ENCODE results near the gene LY86.

- TF ChIP-seq CTCF (IDR thresholded peaks at IDR 0.05) (no peak), POLR2A (IDR thresholded peaks at IDR 0.05) (no peak)
Measured at GRCh38 chr6:6557886-6558285, 30.6 kb upstream of the LY86 start.

Measured in thyroid gland (tissue), 4 donors.